EL (cell line): ENCODE measurements around the gene NACC2.

Experiments
- DNase-seq: peaks from one replicate; pipeline ENCODE4 v3.0.0-alpha.2; 2016

The NACC2 gene

GRCh38 chr9:136095070-136096058 is at the start of gene NACC2:
Gene NACC2 (minus strand): TSS chr9:136095289. CDS start chr9:136050521, 44,768 bp downstream.
- peak; percentile 66 for DNase-seq

- no peak for DNase-seq
Measured at GRCh38 chr9:136144450-136144849, 49.4 kb upstream of the NACC2 start.

GRCh38 chr9:136143215-136144001 is 48.3 kb upstream of the NACC2 start:
- peak; percentile 28 for DNase-seq

- no peak for DNase-seq
Measured at GRCh38 chr9:136142859-136143214, 47.7 kb upstream of the NACC2 start.

- DNase-seq = no peak
Measured at GRCh38 chr9:136142414-136142796, 47.3 kb upstream of the NACC2 start.

- DNase-seq = no peak
Measured at GRCh38 chr9:136141682-136142413, 46.8 kb upstream of the NACC2 start.

GRCh38 chr9:136140966-136141365 is 45.9 kb upstream of the NACC2 start:
- DNase-seq = no peak

GRCh38 chr9:136140046-136140445 is 45.0 kb upstream of the NACC2 start:
- DNase-seq = no peak

GRCh38 chr9:136138566-136138965 is 43.5 kb upstream of the NACC2 start:
- peak; percentile 25 for DNase-seq

- DNase-seq = no peak
Measured at GRCh38 chr9:136137321-136138265, 42.5 kb upstream of the NACC2 start.

- DNase-seq = no peak
Measured at GRCh38 chr9:136136127-136136925, 41.2 kb upstream of the NACC2 start.

- no peak for DNase-seq
Measured at GRCh38 chr9:136135326-136136126, 40.4 kb upstream of the NACC2 start.

GRCh38 chr9:136133959-136134484 is 38.9 kb upstream of the NACC2 start:
- DNase-seq = no peak

- peak; percentile 17 for DNase-seq
Measured at GRCh38 chr9:136133191-136133958, 38.3 kb upstream of the NACC2 start.

- no peak for DNase-seq
Measured at GRCh38 chr9:136132512-136133050, 37.5 kb upstream of the NACC2 start.

- DNase-seq = no peak
Measured at GRCh38 chr9:136131629-136132511, 36.8 kb upstream of the NACC2 start.

GRCh38 chr9:136129176-136129575 is 34.1 kb upstream of the NACC2 start:
- no peak for DNase-seq

GRCh38 chr9:136128436-136128835 is 33.3 kb upstream of the NACC2 start:
- DNase-seq = no peak
